ENCODE results near the gene LIN28B.
A peak's percentile ranks its signal among the peaks of the same experiment; 100 is the strongest.
"Not testable (repeated sequence)": the region's sequence is repeated elsewhere in the genome, so short reads cannot be mapped to it uniquely, and the experiment has no call there.

The LIN28B gene

DNA sequence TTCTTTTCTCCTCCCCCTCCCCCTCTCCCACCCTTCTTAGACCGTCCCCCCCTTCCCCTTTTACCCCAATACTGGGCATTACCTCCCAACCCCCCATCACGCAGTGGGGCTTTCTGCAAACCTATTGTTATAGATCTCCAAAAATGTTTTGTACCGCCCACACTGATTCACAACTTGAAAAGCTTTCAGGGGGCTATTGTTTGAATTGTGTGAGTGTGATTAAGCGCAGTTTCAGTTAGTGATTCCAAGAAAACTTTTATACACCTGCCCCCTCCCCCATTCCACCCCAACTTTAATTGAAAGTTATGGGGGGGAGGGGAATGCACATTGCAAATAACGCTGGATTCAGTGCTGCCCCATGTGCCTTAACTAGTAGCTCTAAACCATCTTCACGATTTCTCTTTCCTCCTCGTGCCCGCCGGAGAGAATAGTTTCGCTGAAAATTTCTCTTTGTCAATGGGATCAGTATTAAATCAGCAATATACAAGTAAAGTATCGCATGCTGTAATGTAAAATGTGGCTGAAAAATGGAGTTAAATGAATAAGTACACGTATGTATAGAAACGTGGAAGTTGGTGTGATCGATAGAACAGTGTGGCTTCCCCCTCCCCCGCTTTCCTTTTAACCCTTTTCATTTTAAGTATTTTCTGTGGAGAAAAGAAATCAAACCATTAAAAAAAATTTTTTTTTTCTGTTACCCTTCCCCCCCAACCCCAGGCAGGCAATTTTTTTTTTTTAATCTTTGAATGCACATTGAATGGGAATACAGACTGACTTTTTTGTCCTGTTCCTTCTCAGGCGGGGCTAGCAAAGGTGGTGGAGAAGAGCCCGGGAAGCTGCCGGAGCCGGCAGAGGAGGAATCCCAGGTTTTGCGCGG lies 632 bp downstream of the LIN28B start:
- DNase-seq = peak; percentile 53 to 62

DNA sequence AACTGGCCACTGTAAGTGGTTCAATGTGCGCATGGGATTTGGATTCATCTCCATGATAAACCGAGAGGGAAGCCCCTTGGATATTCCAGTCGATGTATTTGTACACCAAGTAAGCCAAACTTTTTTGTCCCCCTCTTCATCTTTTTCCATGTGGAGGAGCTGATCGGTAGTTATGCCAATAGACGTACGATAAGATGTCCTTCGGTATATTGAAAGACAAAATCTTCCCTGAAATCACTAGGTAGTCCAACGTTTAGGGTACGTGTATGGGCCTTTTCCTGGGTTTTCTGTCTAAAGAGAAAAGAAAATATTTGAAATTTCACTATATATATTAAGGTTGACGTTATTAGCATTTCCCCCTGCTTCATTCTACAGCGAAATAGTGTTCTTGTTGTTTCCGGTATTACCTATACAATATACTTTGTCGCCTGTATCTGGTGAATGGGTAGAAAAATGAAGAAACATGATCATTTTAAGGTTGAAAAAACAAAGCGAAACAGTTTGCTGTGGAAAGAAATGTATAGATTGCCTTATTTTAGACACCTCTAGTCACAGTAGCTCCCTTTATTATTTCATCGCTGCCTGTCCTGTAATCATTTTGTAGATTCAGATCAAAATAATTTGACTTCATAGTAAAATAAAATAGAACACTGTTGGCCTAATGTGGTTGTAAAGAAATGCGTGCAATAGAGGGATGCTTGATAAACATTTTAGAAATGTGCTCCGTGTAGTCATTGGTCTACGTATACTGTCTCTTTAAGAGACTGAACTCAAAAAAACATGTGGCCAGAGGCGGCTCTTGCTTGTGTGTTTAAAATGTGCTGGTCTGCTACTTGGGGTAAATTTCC lies 1.5 kb downstream of the LIN28B start:
- DNase-seq = peak in 1 of 2 experiments; percentile 59

DNA sequence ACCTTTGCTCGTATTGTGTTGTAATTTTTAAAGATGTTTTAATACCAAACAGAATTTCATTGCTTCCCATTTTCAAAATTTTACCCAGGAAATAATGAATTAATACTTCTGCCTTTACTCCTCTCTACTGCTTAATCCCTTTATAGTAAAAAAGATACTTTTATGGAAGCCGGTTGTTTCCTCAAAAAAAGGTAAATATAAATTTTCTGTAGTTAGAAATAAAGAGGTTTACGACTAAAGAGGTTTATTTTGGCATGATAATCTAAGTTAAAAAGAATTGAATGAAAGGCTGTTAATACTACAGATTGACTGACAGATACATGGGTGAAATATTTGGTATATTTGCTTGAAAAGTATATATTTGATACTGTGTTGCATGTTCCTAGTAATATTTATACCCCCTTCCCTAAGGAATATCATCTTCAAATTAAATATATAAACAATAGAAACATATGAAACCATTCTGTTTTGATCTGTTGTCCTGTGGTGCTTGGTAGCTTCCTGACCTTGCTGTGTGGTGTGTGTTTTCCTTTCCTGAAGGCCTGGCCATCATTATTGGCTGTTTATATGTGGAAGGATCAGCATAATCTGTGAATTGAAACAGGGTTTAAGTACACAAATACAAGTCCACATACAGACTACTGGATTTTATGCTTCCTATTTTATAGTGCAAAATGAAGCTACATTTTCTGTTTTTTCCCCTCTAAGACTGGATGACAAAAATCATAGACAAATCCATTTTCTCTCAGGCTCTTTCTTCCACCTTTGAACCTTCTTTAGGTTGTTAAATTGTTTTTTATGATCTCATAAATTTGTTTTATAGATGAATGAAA lies 2.3 kb downstream of the LIN28B start:
- DNase-seq = no peak

DNA sequence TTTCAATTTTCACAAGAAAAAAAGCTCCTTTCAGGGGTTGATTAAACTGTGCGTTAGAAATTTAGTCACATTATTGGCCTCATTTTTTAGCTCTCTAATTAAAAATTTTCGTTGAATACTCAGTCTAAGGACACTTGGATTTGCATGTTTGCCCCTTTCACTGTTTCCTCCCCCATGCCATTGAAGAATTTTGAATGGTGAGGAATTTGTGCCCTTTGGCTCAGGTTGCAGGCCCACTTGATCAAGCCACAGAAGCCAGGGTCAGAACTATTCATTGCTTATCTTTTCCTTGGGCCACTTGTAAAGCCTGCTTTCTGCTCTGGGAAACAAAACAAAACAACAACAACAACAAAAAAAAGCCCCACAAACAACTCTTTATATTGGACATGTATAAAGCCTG lies 12.2 kb downstream of the LIN28B start:
- DNase-seq = no peak

DNA sequence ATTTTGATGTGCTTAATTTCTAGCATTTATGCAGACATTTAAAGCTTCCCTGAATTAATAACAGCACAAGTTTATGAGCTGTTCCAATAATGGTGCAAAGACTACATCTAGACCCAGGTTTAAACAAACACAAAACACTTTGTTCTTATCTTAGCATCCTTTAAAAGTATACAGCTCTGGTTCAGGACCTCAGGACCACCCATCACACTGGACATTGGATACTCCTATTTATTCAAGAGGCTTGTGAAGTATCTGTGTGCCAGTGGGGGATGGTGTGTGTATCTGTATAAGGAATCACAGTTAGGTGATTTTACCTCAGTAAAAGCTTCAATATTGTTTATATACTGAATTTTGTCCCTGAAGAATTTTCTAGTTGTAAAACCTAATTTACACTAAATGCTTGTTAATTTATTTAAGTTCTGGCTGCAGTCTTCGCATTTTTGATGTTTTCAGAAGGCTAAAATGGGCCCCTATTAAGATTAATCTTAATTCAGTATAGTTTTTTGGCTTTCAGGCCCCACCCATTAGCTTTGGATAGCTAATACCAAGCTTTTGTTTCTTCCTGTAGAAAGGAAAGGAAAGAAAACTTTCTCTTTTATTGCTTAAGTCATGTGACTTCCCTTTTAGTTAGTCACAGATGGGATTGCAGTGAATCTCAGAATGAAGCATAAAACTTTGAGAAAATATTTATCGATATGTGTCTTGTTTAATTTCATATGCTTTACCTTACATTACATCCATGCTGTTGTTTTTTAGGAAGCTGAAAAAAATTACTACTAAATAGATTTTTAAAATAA lies 13.1 kb downstream of the LIN28B start:
- no peak for DNase-seq

DNA sequence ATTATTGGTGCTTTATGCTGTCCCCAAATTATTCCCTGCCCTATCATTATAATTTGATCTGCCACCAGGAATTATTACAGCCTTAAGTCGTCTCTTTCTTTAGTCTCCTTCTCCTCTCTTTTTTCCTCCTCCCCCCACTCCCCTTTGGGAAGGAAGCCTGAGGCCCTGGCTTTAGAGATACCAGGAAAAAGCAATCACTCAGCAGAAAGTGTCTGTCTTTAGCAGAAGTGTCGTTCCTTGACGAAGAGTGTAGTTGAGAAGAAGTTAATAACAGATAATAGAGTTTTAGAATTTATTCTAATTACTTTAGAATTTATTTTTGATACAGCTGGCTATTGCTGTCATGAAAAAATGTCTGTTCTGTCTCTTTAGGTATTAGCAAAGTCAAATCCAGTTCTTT lies 16.5 kb downstream of the LIN28B start:
- no peak for DNase-seq

DNA sequence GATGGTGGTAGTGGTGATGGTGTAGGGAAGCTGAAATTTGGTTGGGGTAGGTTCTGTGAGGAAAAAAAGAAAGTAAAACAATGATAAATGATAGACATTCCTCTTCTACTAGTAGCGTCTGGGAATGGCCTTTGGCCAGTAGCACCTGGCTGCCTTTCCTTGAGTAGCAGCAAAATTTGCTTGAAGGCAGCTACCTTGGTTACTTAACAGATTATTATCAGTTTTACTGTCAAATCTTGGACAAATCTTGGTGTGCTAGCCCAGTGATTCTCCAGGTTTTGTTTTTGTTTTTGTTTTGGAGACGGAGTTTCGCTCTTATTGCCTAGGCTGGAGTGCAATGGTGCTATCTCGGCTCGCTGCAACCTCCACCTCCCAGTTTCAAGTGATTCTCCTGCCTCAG lies 26.4 kb downstream of the LIN28B start:
- no peak for DNase-seq

DNA sequence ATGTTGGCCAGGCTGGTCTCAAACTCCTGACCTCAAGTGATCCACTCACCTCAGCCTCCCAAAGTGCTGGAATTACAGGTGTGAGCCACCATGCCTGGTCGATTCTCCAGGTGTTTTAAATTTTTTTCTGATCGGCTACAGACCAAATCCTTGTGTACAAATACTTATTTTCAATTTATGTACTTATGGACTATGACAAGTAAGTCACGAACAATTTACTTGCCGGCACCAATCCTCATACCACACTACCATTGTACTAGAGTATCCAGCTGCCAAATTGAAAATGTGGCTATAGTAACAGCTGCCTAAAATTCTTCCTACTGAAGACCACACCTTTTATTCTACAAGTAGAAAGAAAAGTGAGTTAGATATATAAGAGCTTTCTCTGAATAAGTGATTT lies 26.9 kb downstream of the LIN28B start:
- DNase-seq = no peak

DNA sequence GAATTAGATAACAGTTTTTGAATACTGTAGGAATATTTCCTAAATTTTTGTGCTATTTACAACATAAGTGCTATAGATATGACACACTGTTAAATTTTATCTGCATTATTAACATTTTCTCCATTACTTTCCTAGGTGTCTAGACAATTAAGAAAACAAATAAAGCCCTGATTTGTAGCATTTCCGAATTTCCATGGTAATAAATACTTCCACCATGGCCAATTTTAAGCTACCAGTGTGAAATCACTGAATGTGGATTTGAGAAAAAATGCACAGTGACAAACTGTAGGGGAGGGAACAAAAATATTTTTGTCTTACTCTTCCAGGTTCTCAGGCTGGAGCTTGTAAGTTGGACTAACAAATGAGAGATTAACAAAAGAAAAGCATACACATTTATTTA lies 27.9 kb downstream of the LIN28B start:
- DNase-seq = no peak

DNA sequence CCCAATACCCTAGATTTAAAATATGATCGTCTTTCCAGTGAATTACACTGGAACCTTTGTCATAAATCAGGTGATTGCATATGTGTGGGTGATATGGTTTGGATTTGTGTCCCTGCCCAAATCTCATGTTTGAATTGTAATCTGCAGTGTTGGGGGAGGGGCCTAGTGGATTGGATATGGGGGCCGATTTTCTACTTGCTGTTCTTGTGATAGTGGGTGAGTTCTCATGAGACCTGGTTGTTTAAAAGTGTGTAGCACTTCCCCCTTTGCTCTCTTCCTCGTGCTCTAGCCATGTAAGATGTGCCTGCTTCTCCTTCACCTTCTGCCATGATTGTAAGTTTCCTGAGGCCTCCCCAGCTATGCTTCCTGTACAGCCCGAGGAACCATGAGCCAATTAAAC lies 29.0 kb downstream of the LIN28B start:
- DNase-seq = not testable (repeated sequence)

DNA sequence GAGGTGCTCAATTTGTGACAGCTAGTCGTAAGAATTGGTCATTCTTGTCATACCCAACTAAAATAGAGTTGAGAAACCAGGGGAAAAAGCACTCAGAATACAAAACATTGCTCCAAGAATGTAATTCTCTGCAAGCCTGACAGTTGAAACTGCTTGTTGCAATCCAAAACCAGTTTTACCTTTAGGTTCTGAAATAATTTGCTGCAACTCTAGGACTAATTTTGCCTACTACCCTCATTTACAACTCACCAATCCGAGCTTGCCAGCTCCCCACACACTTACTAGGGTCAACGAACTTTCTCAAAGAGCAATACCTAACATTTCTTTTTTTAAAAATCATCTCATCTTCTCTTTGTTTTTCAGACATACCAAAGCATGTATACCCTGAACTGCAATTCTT lies 29.7 kb downstream of the LIN28B start:
- no peak for DNase-seq

DNA sequence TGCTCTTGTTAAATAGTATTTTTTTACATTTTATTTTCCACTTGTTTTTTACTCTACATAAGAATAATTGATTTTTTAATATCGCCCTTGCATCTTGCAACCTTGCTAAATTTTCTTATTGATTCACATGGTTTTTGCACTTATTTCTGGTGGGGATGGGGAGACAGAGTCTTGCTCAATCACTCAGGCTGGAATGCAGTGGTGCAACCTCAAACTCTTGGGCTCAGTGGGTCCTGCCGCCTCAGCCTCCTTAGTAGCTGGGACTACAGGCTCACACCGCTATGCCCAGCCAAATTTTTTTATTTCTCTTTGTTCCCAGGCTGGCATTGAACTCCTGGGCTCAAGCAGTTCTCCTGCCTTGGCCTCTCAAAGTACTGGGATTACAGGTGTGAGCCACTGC lies 30.3 kb downstream of the LIN28B start:
- DNase-seq = no peak

DNA sequence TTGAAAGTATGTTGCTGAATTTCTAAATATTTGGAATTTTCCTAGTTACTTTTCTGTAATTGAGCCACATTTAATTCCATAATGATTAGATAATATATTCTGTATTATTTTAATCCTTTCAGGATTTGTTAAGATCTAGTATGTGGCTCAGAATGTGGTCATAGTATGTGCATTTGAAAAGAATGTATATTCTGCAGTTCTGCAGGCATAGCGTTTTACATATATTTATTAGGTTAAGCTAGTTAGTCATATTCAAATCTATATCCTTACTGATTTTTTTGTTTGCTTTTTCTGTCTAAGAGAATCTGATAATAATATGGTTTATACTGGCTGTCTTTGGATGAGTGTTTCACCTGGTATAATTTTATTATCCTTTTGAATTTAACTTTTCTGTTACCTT lies 33.2 kb downstream of the LIN28B start:
- DNase-seq = no peak

DNA sequence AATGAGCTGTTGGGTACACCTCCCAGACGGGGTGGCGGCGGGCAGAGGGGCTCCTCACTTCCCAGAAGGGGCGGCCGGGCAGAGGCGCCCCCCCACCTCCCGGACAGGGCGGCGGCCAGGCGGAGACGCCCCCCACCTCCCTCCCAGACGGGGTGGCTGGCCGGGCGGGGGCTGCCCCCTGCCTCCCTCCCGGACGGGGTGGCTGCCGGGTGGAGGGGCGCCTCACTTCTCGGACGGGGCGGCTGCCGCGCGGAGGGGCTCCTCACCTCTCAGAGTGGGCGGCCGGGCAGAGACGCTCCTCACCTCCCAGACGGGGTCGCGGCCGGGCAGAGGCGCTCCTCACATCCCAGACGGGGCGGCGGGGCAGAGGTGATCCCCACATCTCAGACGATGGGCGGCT lies 34.2 kb downstream of the LIN28B start:
- not testable (repeated sequence) for DNase-seq

DNA sequence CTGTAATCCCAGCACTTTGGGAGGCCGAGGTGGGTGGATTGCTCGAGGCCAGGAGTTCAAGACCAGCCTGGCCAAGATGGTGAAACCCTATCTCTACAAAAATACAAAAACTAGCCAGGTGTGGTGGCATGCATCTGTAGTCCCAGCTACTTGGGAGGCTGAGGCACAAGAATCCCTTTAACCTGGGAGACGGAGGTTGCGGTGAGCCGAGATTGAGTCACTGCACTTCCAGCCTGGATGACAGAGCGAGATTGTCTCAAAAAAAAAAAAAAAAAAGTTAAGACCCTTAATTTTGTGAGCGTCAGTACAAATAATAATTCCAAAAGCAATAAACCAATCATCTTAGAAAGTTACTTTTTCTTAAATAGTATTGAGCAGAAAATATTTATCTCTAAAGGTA lies 36.7 kb downstream of the LIN28B start:
- not testable (repeated sequence) for DNase-seq

DNA sequence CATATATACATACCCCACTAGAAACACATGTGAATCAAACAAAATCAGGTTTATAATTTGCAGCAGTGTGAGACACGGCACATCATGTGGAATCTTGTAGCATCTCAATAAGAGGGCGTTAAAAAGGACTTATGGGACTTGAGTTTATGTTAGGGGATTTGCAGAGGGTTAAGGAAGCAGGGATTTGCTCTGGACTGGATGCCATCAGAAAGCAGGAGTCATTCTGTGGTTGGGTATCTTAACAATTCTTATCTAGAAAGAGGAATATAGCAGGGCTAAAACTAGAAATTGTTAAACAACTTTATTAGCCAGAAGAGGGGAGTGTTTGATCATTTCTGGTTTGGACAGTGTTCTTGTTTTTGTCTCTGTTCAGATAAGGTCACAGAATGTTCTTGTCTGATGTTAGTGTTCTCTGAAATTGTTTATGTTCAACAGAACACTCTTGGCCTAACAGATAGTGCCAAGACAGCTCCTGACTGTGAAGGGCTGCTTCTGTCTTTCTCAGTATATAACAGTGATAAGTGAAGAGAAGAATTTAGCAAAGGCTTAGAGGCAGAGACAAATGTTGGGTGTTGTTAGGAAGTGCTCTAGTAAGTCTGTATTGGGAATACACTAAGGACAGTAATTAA lies 39.2 kb downstream of the LIN28B start:
- DNase-seq = no peak

DNA sequence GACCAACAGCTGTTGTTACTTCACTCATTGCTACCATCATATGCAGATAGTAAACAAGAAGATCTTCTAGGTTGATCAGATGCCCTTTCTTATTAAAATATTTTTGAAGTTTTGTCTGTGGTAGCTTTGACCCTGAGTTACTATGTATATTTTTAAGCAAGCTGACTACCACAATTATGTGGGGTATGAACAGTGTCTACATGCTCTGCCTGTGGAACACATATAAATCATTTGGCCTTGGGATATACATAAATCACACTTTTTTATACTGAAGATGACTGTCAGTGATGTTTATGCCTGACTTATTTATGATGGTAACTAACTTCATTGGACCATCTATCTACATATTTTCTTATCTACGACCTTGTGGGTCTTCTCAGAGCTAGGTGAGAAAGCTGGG lies 44.2 kb downstream of the LIN28B start:
- DNase-seq = no peak

DNA sequence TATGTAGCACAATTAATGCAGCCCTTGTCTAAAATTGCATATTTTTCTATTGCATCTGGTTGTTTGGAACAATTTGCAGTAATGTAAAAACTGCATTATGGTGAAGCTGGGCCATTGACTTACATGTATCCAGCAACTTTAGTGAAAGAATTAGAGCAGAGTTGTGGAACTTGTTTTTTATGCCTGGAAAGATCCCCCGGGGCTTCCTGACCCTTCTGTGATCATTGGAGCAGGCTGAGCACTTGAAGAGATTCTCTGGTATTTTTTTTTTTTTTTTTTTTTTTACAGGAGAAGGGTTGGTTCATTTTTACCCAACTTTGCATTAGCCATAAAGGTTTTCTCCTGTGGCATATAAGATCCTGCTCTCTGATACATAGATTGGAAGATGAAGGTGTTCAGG lies 45.0 kb downstream of the LIN28B start:
- no peak for DNase-seq

DNA sequence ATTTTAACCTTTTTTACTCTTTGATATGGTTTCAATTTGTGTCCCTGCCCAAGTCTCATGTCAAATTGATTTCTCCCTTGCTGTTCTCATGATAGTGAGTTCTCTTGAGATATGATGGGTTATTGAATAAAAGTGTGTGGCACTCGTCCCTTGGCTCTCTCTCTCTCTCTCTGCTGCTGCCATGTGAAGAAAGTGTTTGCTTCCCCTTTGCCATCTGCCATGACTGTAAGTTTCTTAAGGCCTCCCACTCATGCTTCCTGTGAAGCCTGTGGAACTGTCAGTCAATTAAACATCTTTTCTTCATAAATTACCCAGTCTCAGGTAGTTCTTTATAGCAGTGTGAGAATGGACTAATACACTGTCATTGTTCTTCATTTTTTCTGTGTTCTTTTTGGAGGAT lies 48.5 kb downstream of the LIN28B start:
- no peak for DNase-seq

DNA sequence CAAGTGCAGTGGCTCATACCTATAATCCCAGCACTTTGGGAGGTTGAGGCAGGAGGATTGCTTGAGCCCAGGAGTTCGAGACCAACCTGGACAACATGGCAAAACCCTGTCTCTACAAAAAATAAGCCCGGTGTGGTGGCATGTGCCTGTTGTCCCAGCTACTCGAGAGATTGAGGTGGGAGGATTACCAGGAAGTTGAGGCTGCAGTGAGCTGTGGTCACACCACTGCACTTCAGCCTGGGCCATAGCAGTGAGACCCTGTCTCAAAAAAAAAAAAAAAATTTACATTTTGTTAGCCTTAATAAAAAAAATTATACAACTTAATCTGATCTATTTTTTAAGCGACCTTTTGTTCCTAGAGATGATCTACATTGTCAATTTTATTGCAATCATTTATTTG lies 56.6 kb downstream of the LIN28B start:
- not testable (repeated sequence) for DNase-seq

DNA sequence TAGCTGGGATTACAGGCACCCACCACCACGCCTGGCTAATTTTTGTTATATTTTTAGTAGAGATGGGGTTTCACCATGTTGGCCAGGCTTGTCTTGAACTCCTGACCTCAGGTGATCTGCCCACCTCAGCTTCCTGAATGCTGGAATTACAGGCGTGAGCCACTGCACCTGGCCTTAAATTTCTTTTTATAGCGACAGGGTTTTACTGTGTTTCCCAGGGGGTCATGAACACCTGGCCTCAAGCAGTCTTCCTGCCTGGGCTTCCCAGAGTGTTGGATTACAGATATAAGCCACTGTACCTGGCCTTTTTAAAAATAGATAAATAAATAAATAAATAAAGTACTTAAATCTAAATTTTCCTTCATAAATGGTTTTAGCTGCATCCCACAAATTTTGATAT lies 57.5 kb downstream of the LIN28B start:
- peak; percentile 24 to 66 for DNase-seq

DNA sequence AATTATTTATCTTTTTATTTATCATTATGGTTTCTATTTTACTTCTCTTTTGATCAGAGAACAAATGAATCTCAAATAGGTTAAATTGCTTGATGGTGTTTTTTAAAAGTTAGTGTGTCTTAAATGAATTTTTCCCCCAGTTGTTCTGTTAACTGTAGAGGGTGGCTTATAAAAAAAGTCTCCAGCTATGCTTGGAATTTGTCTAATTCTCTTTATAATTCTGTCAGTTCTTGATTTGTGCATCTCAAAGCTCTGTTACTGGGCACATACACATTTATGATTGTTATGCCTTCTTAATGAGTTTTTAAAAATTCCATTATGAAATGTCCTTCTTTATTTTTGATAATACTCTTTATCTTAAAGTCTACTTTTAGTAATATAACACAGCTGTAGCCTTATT lies 58.0 kb downstream of the LIN28B start:
- no peak for DNase-seq
